Esophagus muscularis mucosa (tissue), 3 donors: Measurements from ENCODE around the gene TMC2.

ENCODE experiments used
- POLR2AphosphoS5 ChIP-seq, 2 donors: sonication (generic); formaldehyde crosslinking; IDR thresholded peaks; one replicate each; pipeline ENCODE4 v1.6.1; 2017; ENCODE audit warnings: antibody characterized with exemption in 2 of 2
- TF ChIP-seq, protein P1 (sequence below), 3 experiments: fragments of 200-600 bp in 2 of 3; fragments of 450-650 bp in 1 of 3; sonication (generic) in 2 of 3; IDR thresholded peaks; one replicate each; pipeline ENCODE4 v1.5.1; 2017 to 2019; ENCODE audit warnings: antibody characterized with exemption in 3 of 3, mild to moderate bottlenecking in 2 of 3, moderate library complexity in 1 of 3

DNA sequence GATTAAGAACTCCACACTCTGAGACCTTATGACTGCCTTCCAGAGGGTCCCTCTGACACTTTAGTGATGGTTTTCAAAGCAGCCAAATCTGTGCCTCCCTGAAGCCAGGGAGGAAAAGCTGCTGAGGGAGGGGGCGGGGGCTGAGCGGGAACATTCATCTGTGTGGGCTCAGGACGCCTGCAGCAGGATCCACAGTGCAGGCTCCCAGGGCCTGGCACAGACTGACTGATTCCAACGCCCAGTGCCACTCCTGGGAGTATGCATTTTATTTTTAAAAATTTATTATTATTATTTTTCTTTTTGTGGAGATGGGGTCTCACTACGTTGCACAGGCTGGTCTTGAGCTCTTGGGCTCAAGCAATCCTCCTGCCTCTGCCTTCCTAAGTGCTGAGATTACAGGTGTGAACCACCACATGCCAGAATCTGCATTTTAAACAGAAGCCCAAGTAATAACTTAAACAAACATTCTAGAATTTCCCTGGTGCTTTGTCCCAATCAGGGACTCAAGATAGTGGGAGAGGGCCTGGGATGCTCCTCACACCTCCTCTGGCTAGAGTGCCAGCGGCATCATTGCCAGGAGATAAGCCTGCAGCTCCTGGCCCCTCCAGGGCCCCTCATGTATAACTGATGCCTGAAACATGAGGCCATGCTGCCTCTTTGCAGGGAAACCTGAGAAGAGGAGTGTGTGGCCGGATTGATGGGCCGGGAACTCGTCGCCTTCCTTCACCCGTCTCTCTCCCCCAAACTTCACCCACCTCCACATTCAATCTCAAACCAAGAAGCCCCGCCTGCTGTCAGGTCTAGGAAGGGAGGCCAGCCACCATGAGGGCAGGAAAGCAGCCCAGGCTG is 438 bp upstream of the TMC2 start:
- TF ChIP-seq, protein P1, sequence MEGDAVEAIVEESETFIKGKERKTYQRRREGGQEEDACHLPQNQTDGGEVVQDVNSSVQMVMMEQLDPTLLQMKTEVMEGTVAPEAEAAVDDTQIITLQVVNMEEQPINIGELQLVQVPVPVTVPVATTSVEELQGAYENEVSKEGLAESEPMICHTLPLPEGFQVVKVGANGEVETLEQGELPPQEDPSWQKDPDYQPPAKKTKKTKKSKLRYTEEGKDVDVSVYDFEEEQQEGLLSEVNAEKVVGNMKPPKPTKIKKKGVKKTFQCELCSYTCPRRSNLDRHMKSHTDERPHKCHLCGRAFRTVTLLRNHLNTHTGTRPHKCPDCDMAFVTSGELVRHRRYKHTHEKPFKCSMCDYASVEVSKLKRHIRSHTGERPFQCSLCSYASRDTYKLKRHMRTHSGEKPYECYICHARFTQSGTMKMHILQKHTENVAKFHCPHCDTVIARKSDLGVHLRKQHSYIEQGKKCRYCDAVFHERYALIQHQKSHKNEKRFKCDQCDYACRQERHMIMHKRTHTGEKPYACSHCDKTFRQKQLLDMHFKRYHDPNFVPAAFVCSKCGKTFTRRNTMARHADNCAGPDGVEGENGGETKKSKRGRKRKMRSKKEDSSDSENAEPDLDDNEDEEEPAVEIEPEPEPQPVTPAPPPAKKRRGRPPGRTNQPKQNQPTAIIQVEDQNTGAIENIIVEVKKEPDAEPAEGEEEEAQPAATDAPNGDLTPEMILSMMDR (IDR thresholded peaks at IDR 0.05): no peak
- TF ChIP-seq POLR2AphosphoS5 (IDR thresholded peaks at IDR 0.05): no peak
